Smooth muscle cell (in vitro differentiated cells): ENCODE data around the gene SEPSECS. TPM values are rescaled to one million over a fixed set of nuclear protein-coding genes. Genes with fewer than 3 reads are reported as not detected.

Experiments used
- DNase-seq: peaks from one replicate; lab custom pipeline; 2025; ENCODE audit not compliant: unreplicated experiment; lab: John Stamatoyannopoulos, UW
- H2AFZ ChIP-seq: fragments of 200-600 bp; sonication (generic); 2 replicates; pipeline ENCODE4 v1.6.0; 2016; ENCODE audit warnings: antibody characterized with exemption, low read depth, mild to moderate bottlenecking
- H3F3A ChIP-seq: fragments of 200-600 bp; sonication (generic); 2 replicates; pipeline ENCODE4 v1.6.0; 2017; ENCODE audit warnings: antibody characterized with exemption, low read depth
- H3K27ac ChIP-seq: fragments of 200-600 bp; sonication (generic); 2 replicates; pipeline ENCODE4 v1.5.1; 2016; ENCODE audit warnings: low read depth, mild to moderate bottlenecking
- H3K27me3 ChIP-seq: fragments of 200-600 bp; sonication (generic); 2 replicates; pipeline ENCODE4 v1.6.1; 2016; ENCODE audit warnings: low read depth, mild to moderate bottlenecking
- H3K36me3 ChIP-seq: fragments of 200-600 bp; sonication (generic); 2 replicates; pipeline ENCODE4 v1.5.1; 2016; ENCODE audit warnings: low read depth
- H3K4me1 ChIP-seq: fragments of 200-600 bp; sonication (generic); 2 replicates; pipeline ENCODE4 v1.5.1; 2016; ENCODE audit warnings: low read depth
- H3K4me2 ChIP-seq: fragments of 200-600 bp; sonication (generic); 2 replicates; pipeline ENCODE4 v1.6.0; 2016; ENCODE audit warnings: mild to moderate bottlenecking
- H3K4me3 ChIP-seq: fragments of 200-600 bp; sonication (generic); 2 replicates; pipeline ENCODE4 v1.5.1; 2016; ENCODE audit warnings: mild to moderate bottlenecking
- H3K79me2 ChIP-seq: fragments of 200-600 bp; sonication (generic); 2 replicates; pipeline ENCODE4 v1.6.0; 2016; ENCODE audit warnings: low read depth, mild to moderate bottlenecking
- H3K9ac ChIP-seq: fragments of 200-600 bp; sonication (generic); 2 replicates; pipeline ENCODE4 v1.6.0; 2016; ENCODE audit warnings: low read depth
- H3K9me3 ChIP-seq: fragments of 200-600 bp; sonication (generic); replicated peaks from 2 replicates; pipeline ENCODE4 v1.5.1; 2016; ENCODE audit warnings: low read depth
- H4K20me1 ChIP-seq: fragments of 200-600 bp; sonication (generic); 2 replicates; pipeline ENCODE4 v1.6.0; 2016; ENCODE audit warnings: low read depth
- CTCF ChIP-seq: fragments of 200-600 bp; sonication (generic); IDR thresholded peaks from 2 replicates; pipeline ENCODE4 v1.5.1; 2017; ENCODE audit warnings: borderline replicate concordance, mild to moderate bottlenecking, antibody characterized with exemption; ENCODE audit not compliant: insufficient read depth, poor library complexity, severe bottlenecking
- WGBS: methylation state at CpG from one replicate; pipeline ENCODE4 v1.1.7; 2016; ENCODE audit warnings: low lambda C conversion rate; 5-methylcytosine and 5-hydroxymethylcytosine counted together
- polyA plus RNA-seq: library from polyadenylated mRNA; unstranded; fragments of >200 nt; fragmentation: Nextera tagmentation; extraction: Ambion mirVana; gene quantifications from 2 replicates; pipeline ENCODE4 v1.2.1, GENCODE V29; 2016
- total RNA-seq: library from RNA; depleted of rRNA; stranded (reverse); fragments of >200 nt; gene quantifications from 2 replicates; pipeline ENCODE4 v1.2.3, GENCODE V29; 2014

Gene SEPSECS
- total RNA-seq (7.7 and 8.4 TPM in 2 replicates), polyA plus RNA-seq (1.6 and 4.2 TPM in 2 replicates)

GRCh38 chr4:25159837-25160713 lies at the start of gene SEPSECS:
Gene SEPSECS, minus strand, starts transcription at chr4:25160449. Its CDS starts 80 bp downstream, at chr4:25160369.
- peaks cover 10% of the 10 kb centered on the region for H3K4me1 ChIP-seq
- no peaks in the 10 kb centered on the region for H3F3A ChIP-seq
- no peaks in the 10 kb centered on the region for H3K79me2 ChIP-seq
- TF ChIP-seq CTCF, result no peak
- H2AFZ ChIP-seq, result peak within 1 kb of the TSS; percentile 97
- no peaks in the 10 kb centered on the region for H3K9me3 ChIP-seq
- peak within 1 kb of the TSS; percentile 78 for H3K4me3 ChIP-seq
- no peaks in the 10 kb centered on the region for H4K20me1 ChIP-seq
- peak within 1 kb of the TSS; percentile 93 for H3K4me2 ChIP-seq
- DNase-seq, result peak; percentile 83
- no peaks in the 10 kb centered on the region for H3K27me3 ChIP-seq
- peak within 1 kb of the TSS; percentile 88 for H3K9ac ChIP-seq
- H3K27ac ChIP-seq, result peak within 1 kb of the TSS; percentile 88
- 2% methylated on average over 66 of the region's 66 CpGs for WGBS
- no peaks in the 10 kb centered on the region for H3K36me3 ChIP-seq

DNA sequence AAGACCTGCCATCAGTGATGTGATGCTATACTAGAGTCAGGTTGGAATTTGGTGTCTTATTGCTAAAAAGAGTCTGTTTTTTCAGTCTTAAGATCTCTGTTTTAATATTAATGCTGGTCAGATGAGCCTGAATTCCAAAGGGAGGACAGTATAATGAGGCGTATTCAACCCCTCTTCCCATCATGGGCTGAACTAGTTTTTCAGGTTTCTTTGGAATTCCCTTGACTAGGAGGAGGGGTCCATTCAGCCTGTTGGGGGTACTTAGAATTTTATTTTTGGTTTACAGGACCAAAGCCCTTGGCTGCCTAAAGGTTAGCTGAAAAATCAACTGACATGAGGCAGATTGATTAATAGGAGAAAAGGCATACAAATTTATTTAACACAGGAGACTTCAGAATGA lies 49.5 kb upstream of the SEPSECS start:
- Histone ChIP-seq H3K4me1 (no peaks in the 10 kb centered on the region), H3K27me3 (no peaks in the 10 kb centered on the region), H3K4me3 (no peak overlapping the region), H3K4me2 (no peak overlapping the region), H3K79me2 (no peaks in the 10 kb centered on the region), H3K9ac (no peak overlapping the region), H3F3A (no peaks in the 10 kb centered on the region), H3K27ac (no peak overlapping the region), H3K36me3 (no peaks in the 10 kb centered on the region), H4K20me1 (no peaks in the 10 kb centered on the region), H2AFZ (no peak overlapping the region), H3K9me3 (no peaks in the 10 kb centered on the region)
- 47% methylated on average over 1 of the region's 1 CpG for WGBS
- no peak for DNase-seq
- TF ChIP-seq CTCF, result no peak

DNA sequence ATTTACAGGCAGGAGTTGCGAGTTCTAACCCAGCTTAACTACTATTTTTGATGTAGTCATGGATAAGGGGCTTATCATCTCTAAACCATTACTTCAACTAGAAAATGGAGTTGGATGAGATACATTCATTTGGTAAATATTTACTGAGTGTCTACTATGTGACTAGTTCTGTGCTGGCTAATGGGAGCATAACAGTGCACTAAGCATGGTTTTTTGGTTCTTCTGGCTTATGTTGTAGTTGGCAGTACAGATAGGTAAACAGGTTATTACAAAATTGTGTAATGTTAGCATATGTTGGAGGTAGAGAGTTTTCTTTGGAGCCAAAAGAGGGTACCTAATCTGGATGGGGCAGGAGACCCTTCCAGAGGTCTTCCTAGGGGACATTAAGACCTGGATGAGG lies 47.7 kb upstream of the SEPSECS start:
- Histone ChIP-seq H3K4me2 (no peak overlapping the region), H3K27ac (no peak overlapping the region), H3K4me3 (no peak overlapping the region), H3K9me3 (no peaks in the 10 kb centered on the region), H3K9ac (no peak overlapping the region), H3K36me3 (no peaks in the 10 kb centered on the region), H3K4me1 (no peaks in the 10 kb centered on the region), H2AFZ (no peak overlapping the region), H3K27me3 (no peaks in the 10 kb centered on the region), H4K20me1 (no peaks in the 10 kb centered on the region), H3F3A (no peaks in the 10 kb centered on the region), H3K79me2 (no peaks in the 10 kb centered on the region)
- DNase-seq, result no peak
- no peak for TF ChIP-seq CTCF
- WGBS, result 100% methylated on average over 1 of the region's 1 CpG
